ENCODE data around the gene NOX5.
A peak's percentile ranks its signal among the peaks of the same experiment; 100 is the strongest.

NOX5 gene

GRCh38 chr15:69090197-69090948 lies 75.9 kb downstream of the NOX5 start:
- ChIA-PET CTCF (no interaction called here), POLR2A (no interaction called here)
- TF ChIP-seq PKNOX1 (IDR thresholded peaks at IDR 0.05) (peak; percentile 58; the same call in 1 of the 2 replicates), SUZ12 (IDR thresholded peaks at IDR 0.05) (no peak), ZNF384 (IDR thresholded peaks at IDR 0.05) (no peak), TARDBP (IDR thresholded peaks at IDR 0.05) (no peak), L3MBTL2 (conservative IDR thresholded peaks at IDR 0.05) (no peak), LEF1 (IDR thresholded peaks at IDR 0.05; ENCODE audit: borderline replicate concordance) (no peak), CTBP1 (IDR thresholded peaks at IDR 0.05; ENCODE audit: borderline replicate concordance) (no peak)
- DNase-seq (ENCODE audit: extremely low spot score) = no peak

- ChIA-PET POLR2A (no interaction called here), CTCF (interaction anchor here (0.8 kb wide), 1 partner anchor 16 kb away, joined by 3 read pairs; no protein-coding TSS in a partner anchor)
- TF ChIP-seq ZNF384 (IDR thresholded peaks at IDR 0.05) (no peak), NFRKB (IDR thresholded peaks at IDR 0.05) (no peak)
- DNase-seq (ENCODE audit: extremely low spot score) = no peak
Measured at GRCh38 chr15:69091654-69092053, 77.2 kb downstream of the NOX5 start.

GRCh38 chr15:69092159-69092558 lies 77.7 kb downstream of the NOX5 start:
- no peak for TF ChIP-seq FOXA1 (IDR thresholded peaks at IDR 0.05)
- no peak for TF ChIP-seq TARDBP (IDR thresholded peaks at IDR 0.05)
- no peak for TF ChIP-seq FOXM1 (IDR thresholded peaks at IDR 0.05; ENCODE audit: borderline replicate concordance)
- TF ChIP-seq PKNOX1 (IDR thresholded peaks at IDR 0.05) = no peak
- TF ChIP-seq SP1 (IDR thresholded peaks at IDR 0.05) = no peak
- ChIA-PET CTCF (no interaction called here), POLR2A (no interaction called here)
- no peak for DNase-seq (ENCODE audit: extremely low spot score)

GRCh38 chr15:69093127-69093526 lies 78.6 kb downstream of the NOX5 start:
- POLR2A ChIA-PET = no interaction called here
- TF ChIP-seq NFRKB (IDR thresholded peaks at IDR 0.05) (no peak), HDGF (IDR thresholded peaks at IDR 0.05; ENCODE audit: borderline replicate concordance) (no peak), ZNF384 (IDR thresholded peaks at IDR 0.05) (no peak), SUZ12 (IDR thresholded peaks at IDR 0.05) (no peak), SP1 (IDR thresholded peaks at IDR 0.05) (no peak), TARDBP (IDR thresholded peaks at IDR 0.05) (no peak), FOXK2 (IDR thresholded peaks at IDR 0.05) (no peak), L3MBTL2 (conservative IDR thresholded peaks at IDR 0.05) (no peak), PKNOX1 (IDR thresholded peaks at IDR 0.05) (no peak), FOXA1 (IDR thresholded peaks at IDR 0.05) (no peak), FOXM1 (IDR thresholded peaks at IDR 0.05; ENCODE audit: borderline replicate concordance) (no peak), LEF1 (IDR thresholded peaks at IDR 0.05; ENCODE audit: borderline replicate concordance) (no peak), ELF4 (IDR thresholded peaks at IDR 0.05) (no peak), BHLHE40 (IDR thresholded peaks at IDR 0.05; ENCODE audit: borderline replicate concordance) (no peak), CTBP1 (IDR thresholded peaks at IDR 0.05; ENCODE audit: borderline replicate concordance) (no peak), ARNT (IDR thresholded peaks at IDR 0.05) (no peak)
- CTCF ChIA-PET = no interaction called here
- DNase-seq (ENCODE audit: extremely low spot score) = no peak

- no peak for DNase-seq (ENCODE audit: extremely low spot score)
- POLR2A ChIA-PET = no interaction called here
- TF ChIP-seq L3MBTL2 (conservative IDR thresholded peaks at IDR 0.05) (no peak), SP1 (IDR thresholded peaks at IDR 0.05) (no peak), NFRKB (IDR thresholded peaks at IDR 0.05) (no peak), CTBP1 (IDR thresholded peaks at IDR 0.05; ENCODE audit: borderline replicate concordance) (no peak), LEF1 (IDR thresholded peaks at IDR 0.05; ENCODE audit: borderline replicate concordance) (no peak), PKNOX1 (IDR thresholded peaks at IDR 0.05) (no peak), SUZ12 (IDR thresholded peaks at IDR 0.05) (no peak), FOXK2 (IDR thresholded peaks at IDR 0.05) (no peak), TARDBP (IDR thresholded peaks at IDR 0.05) (no peak), BHLHE40 (IDR thresholded peaks at IDR 0.05; ENCODE audit: borderline replicate concordance) (no peak), ELF4 (IDR thresholded peaks at IDR 0.05) (no peak), FOXM1 (IDR thresholded peaks at IDR 0.05; ENCODE audit: borderline replicate concordance) (no peak), ZNF384 (IDR thresholded peaks at IDR 0.05) (no peak), HDGF (IDR thresholded peaks at IDR 0.05; ENCODE audit: borderline replicate concordance) (no peak), ARNT (IDR thresholded peaks at IDR 0.05) (no peak), FOXA1 (IDR thresholded peaks at IDR 0.05) (no peak)
- CTCF ChIA-PET = no interaction called here
Measured at GRCh38 chr15:69093614-69094013, 79.1 kb downstream of the NOX5 start.

All from HEK293T (cell line).